Hepatocyte (in vitro differentiated cells): ENCODE measurements around the gene FBXO27. TPM values are rescaled to one million over a fixed set of nuclear protein-coding genes. Genes with fewer than 3 reads are reported as not detected.

Experiments used
- DNase-seq: peaks from one replicate; pipeline ENCODE4 v3.0.0-alpha.2; 2016; ENCODE audit warnings: low spot score
- H2AFZ ChIP-seq: fragments of 200-600 bp; sonication (generic); 2 replicates; pipeline ENCODE4 v1.6.0; 2016; ENCODE audit warnings: antibody characterized with exemption, mild to moderate bottlenecking
- H3K27ac ChIP-seq: fragments of 200-600 bp; sonication (generic); 2 replicates; pipeline ENCODE4 v1.5.1; 2016; ENCODE audit warnings: mild to moderate bottlenecking
- H3K27me3 ChIP-seq: fragments of 200-600 bp; sonication (generic); 2 replicates; pipeline ENCODE4 v1.6.1; 2016
- H3K36me3 ChIP-seq: fragments of 200-600 bp; sonication (generic); replicated peaks from 2 replicates; pipeline ENCODE4 v1.5.1; 2016; ENCODE audit warnings: low read depth; ENCODE audit not compliant: insufficient read depth
- H3K4me1 ChIP-seq: fragments of 200-600 bp; sonication (generic); 2 replicates; pipeline ENCODE4 v1.5.1; 2016; ENCODE audit warnings: mild to moderate bottlenecking, moderate library complexity; ENCODE audit not compliant: insufficient read depth
- H3K4me2 ChIP-seq: fragments of 200-600 bp; sonication (generic); 2 replicates; pipeline ENCODE4 v1.6.0; 2016
- H3K4me3 ChIP-seq: fragments of 200-600 bp; sonication (generic); 2 replicates; pipeline ENCODE4 v1.5.1; 2016; ENCODE audit warnings: mild to moderate bottlenecking
- H3K79me2 ChIP-seq: fragments of 200-600 bp; sonication (generic); 2 replicates; pipeline ENCODE4 v1.6.0; 2017; ENCODE audit warnings: mild to moderate bottlenecking
- H3K9me2 ChIP-seq: fragments of 200-600 bp; sonication (generic); replicated peaks from 2 replicates; pipeline ENCODE4 v1.6.0; 2017; ENCODE audit warnings: mild to moderate bottlenecking; ENCODE audit not compliant: insufficient read depth
- H3K9me3 ChIP-seq: fragments of 200-600 bp; sonication (generic); 2 replicates; pipeline ENCODE4 v1.5.1; 2016; ENCODE audit warnings: low read depth, mild to moderate bottlenecking
- H4K20me1 ChIP-seq: fragments of 200-600 bp; sonication (generic); 2 replicates; pipeline ENCODE4 v1.6.0; 2016; ENCODE audit warnings: mild to moderate bottlenecking; ENCODE audit not compliant: insufficient read depth, poor library complexity, severe bottlenecking
- CTCF ChIP-seq: fragments of 200-600 bp; sonication (generic); IDR thresholded peaks from 2 replicates; pipeline ENCODE4 v1.5.1; 2016; ENCODE audit warnings: antibody characterized with exemption, mild to moderate bottlenecking; ENCODE audit not compliant: poor library complexity
- EZH2 ChIP-seq: fragments of 200-600 bp; sonication (generic); IDR thresholded peaks from 2 replicates; pipeline ENCODE4 v1.6.1; 2016; ENCODE audit warnings: antibody characterized with exemption, mild to moderate bottlenecking, borderline replicate concordance
- EZH2phosphoT487 ChIP-seq: fragments of 200-600 bp; sonication (generic); IDR thresholded peaks from one replicate; pipeline ENCODE4 v1.6.1; 2018; ENCODE audit warnings: antibody characterized with exemption, mild to moderate bottlenecking, low read depth, moderate library complexity; ENCODE audit not compliant: unreplicated experiment, severe bottlenecking
- WGBS: methylation state at CpG from one replicate; pipeline ENCODE4 v1.1.6; 2016; ENCODE audit warnings: low lambda C conversion rate; ENCODE audit errors: missing lambda C conversion rate; 5-methylcytosine and 5-hydroxymethylcytosine counted together
- polyA plus RNA-seq: library from polyadenylated mRNA; unstranded; fragments of >200 nt; fragmentation: Nextera tagmentation; extraction: Ambion mirVana; gene quantifications from 2 replicates; pipeline ENCODE4 v1.2.1, GENCODE V29; 2016
- total RNA-seq: library from RNA; depleted of rRNA; stranded (reverse); fragments of >200 nt; gene quantifications from 2 replicates; pipeline ENCODE4 v1.2.3, GENCODE V29; 2014

The FBXO27 gene
- total and polyA plus RNA-seq, 2 experiments from 2014 or later = 6.7 to 11.0 TPM

GRCh38 chr19:39038098-39038497 lies 5.7 kb upstream of the FBXO27 start:
- Histone ChIP-seq H4K20me1 (no peaks in the 10 kb centered on the region), H3K9me3 (no peaks in the 10 kb centered on the region), H3K4me1 (peaks cover 7% of the 10 kb centered on the region), H3K27me3 (no peaks in the 10 kb centered on the region), H3K4me2 (peak overlapping the region; percentile 41), H3K9me2 (no peaks in the 10 kb centered on the region), H3K4me3 (no peak overlapping the region), H2AFZ (no peak overlapping the region), H3K36me3 (no peaks in the 10 kb centered on the region), H3K27ac (no peak overlapping the region), H3K79me2 (no peaks in the 10 kb centered on the region)
- peak; percentile 36 for TF ChIP-seq CTCF
- no peak for TF ChIP-seq EZH2phosphoT487
- no peak for TF ChIP-seq EZH2
- peak; percentile 74 for DNase-seq
- WGBS = 16% methylated on average over 9 of the region's 9 CpGs

- Histone ChIP-seq H3K4me2 (no peak overlapping the region), H3K4me1 (peaks cover 16% of the 10 kb centered on the region), H3K27ac (no peak overlapping the region), H3K36me3 (no peaks in the 10 kb centered on the region), H3K79me2 (no peaks in the 10 kb centered on the region), H4K20me1 (no peaks in the 10 kb centered on the region), H3K9me3 (no peaks in the 10 kb centered on the region), H2AFZ (no peak overlapping the region), H3K27me3 (no peaks in the 10 kb centered on the region), H3K9me2 (no peaks in the 10 kb centered on the region), H3K4me3 (no peak overlapping the region)
- 46% methylated on average over 2 of the region's 2 CpGs for WGBS
- TF ChIP-seq EZH2 (no peak), CTCF (no peak), EZH2phosphoT487 (no peak)
- no peak for DNase-seq
Observed at GRCh38 chr19:39037194-39037593, 4.8 kb upstream of the FBXO27 start.

GRCh38 chr19:39036581-39036980 lies 4.2 kb upstream of the FBXO27 start:
- Histone ChIP-seq H3K4me1 (peaks cover 17% of the 10 kb centered on the region), H2AFZ (no peak overlapping the region), H3K27ac (no peak overlapping the region), H3K27me3 (no peaks in the 10 kb centered on the region), H3K36me3 (no peaks in the 10 kb centered on the region), H3K4me2 (no peak overlapping the region), H3K79me2 (no peaks in the 10 kb centered on the region), H4K20me1 (no peaks in the 10 kb centered on the region), H3K4me3 (no peak overlapping the region), H3K9me2 (no peaks in the 10 kb centered on the region), H3K9me3 (no peaks in the 10 kb centered on the region)
- no peak for TF ChIP-seq EZH2phosphoT487
- no peak for TF ChIP-seq EZH2
- TF ChIP-seq CTCF = no peak
- DNase-seq = no peak
